ENCODE results near the gene CD276.
"Not testable (repeated sequence)": the region's sequence is repeated elsewhere in the genome, so short reads cannot be mapped to it uniquely, and the experiment has no call there.

The CD276 gene

GRCh38 chr15:73683777-73684580 is at the start of gene CD276:
TSS of gene CD276 (plus strand) at chr15:73684383. CDS start at chr15:73699640, 15,257 bp downstream.
- peak; percentile 95 for DNase-seq (ENCODE audit: low spot score)

- DNase-seq (ENCODE audit: low spot score): peak; percentile 38
Measured at GRCh38 chr15:73637527-73637926, 46.7 kb upstream of the CD276 start.

- not testable (repeated sequence) for DNase-seq (ENCODE audit: low spot score)
Measured at GRCh38 chr15:73639464-73639863, 44.7 kb upstream of the CD276 start.

GRCh38 chr15:73647259-73648013 is 36.7 kb upstream of the CD276 start:
- no peak for DNase-seq (ENCODE audit: low spot score)

- DNase-seq (ENCODE audit: low spot score): no peak
Measured at GRCh38 chr15:73648014-73648295, 36.2 kb upstream of the CD276 start.

GRCh38 chr15:73650416-73651126 is 33.6 kb upstream of the CD276 start:
- peak; percentile 73 for DNase-seq (ENCODE audit: low spot score)

- no peak for DNase-seq (ENCODE audit: low spot score)
Measured at GRCh38 chr15:73654659-73655058, 29.5 kb upstream of the CD276 start.

GRCh38 chr15:73655724-73656123 is 28.5 kb upstream of the CD276 start:
- DNase-seq (ENCODE audit: low spot score): no peak

GRCh38 chr15:73658645-73659044 is 25.5 kb upstream of the CD276 start:
- no peak for DNase-seq (ENCODE audit: low spot score)

- DNase-seq (ENCODE audit: low spot score): no peak
Measured at GRCh38 chr15:73660455-73660854, 23.7 kb upstream of the CD276 start.

- DNase-seq (ENCODE audit: low spot score): no peak
Measured at GRCh38 chr15:73674587-73674986, 9.6 kb upstream of the CD276 start.

- DNase-seq (ENCODE audit: low spot score): peak; percentile 70
Measured at GRCh38 chr15:73677146-73677607, 7.0 kb upstream of the CD276 start.

GRCh38 chr15:73677733-73678132 is 6.5 kb upstream of the CD276 start:
- DNase-seq (ENCODE audit: low spot score): no peak

- no peak for DNase-seq (ENCODE audit: low spot score)
Measured at GRCh38 chr15:73678498-73678897, 5.7 kb upstream of the CD276 start.

GRCh38 chr15:73679180-73679579 is 5.0 kb upstream of the CD276 start:
- no peak for DNase-seq (ENCODE audit: low spot score)

- no peak for DNase-seq (ENCODE audit: low spot score)
Measured at GRCh38 chr15:73679964-73680363, 4.2 kb upstream of the CD276 start.

- DNase-seq (ENCODE audit: low spot score): no peak
Measured at GRCh38 chr15:73680549-73680948, 3.6 kb upstream of the CD276 start.

- DNase-seq (ENCODE audit: low spot score): no peak
Measured at GRCh38 chr15:73681063-73681462, 3.1 kb upstream of the CD276 start.

GRCh38 chr15:73681856-73682599 is 2.2 kb upstream of the CD276 start:
- no peak for DNase-seq (ENCODE audit: low spot score)

- no peak for DNase-seq (ENCODE audit: low spot score)
Measured at GRCh38 chr15:73682600-73683090, 1.5 kb upstream of the CD276 start.

GRCh38 chr15:73683257-73683776 is 866 bp upstream of the CD276 start:
- no peak for DNase-seq (ENCODE audit: low spot score)
